RWPE1 (cell line): Measurements from ENCODE around the gene RTCB.

Experiments
- CTCF ChIA-PET: fragments of 350-600 bp; sonication (Branson Sonifier 250); formaldehyde crosslinking; extraction: SDS; loops from one replicate; lab custom pipeline; 2021; lab: Yijun Ruan, JAX
- POLR2A ChIA-PET: fragments of 400-600 bp; formaldehyde crosslinking; extraction: SDS; loops from one replicate; lab custom pipeline; 2020; ENCODE audit warnings: antibody characterized with exemption; ENCODE audit not compliant: low non-redundant PET; lab: Yijun Ruan, JAX
- DNase-seq: peaks from one replicate; pipeline ENCODE4 v3.0.0; 2012; ENCODE audit warnings: low spot score
- H3K27ac ChIP-seq: fragments of 450-650 bp; 2 replicates; pipeline ENCODE4 v1.5.1; 2017
- CTCF ChIP-seq: fragments of 450-650 bp; conservative IDR thresholded peaks from 2 replicates; pipeline ENCODE4 v1.5.1; 2017; ENCODE audit warnings: low read depth, mild to moderate bottlenecking

Gene RTCB

GRCh38 chr22:32385681-32386080 lies 26.4 kb downstream of the RTCB start:
- CTCF ChIA-PET, result interaction anchor here (0.6 kb wide), 1 partner anchor 1901 kb away, joined by 5 read pairs; no protein-coding TSS in a partner anchor
- TF ChIP-seq CTCF, result no peak

GRCh38 chr22:32380991-32381390 lies 31.1 kb downstream of the RTCB start:
- no peak for TF ChIP-seq CTCF
- DNase-seq, result no peak
- H3K27ac ChIP-seq, result no peak overlapping the region
- ChIA-PET CTCF (no interaction called here), POLR2A (no interaction called here)

More at GRCh38 chr22:32385681-32386080, 26.4 kb downstream of the RTCB start:
- DNase-seq, result no peak
- H3K27ac ChIP-seq, result no peak overlapping the region
- POLR2A ChIA-PET, result no interaction called here

DNA sequence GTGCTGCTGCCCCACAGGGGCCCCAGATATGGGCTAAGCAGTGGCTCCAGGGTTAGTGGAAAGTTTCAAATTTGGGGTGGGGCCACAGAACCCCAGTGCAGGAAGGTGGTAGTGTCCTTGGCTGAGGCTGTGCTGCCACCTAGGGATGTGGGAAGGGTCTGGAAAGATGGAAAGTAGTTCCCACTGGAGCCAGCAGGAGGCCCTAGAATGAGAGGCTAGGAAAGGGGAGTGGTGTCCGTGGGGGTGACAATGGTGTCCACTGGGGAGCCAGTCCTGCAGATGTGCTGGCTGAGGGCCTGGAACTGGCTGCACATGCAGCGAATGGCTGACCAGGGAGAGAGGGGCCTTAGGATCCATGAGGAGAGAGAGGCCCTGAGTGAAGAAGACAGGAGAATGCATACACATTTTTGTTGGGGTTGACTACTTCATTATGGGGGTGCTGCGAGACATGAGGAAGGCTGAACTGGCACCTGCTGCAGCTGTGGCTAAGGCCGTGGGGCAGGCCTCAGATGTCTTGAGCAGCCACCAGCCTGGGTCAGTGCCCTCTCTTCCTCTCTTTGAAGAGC lies 33.3 kb downstream of the RTCB start:
- peak; percentile 18 for DNase-seq
- H3K27ac ChIP-seq, result no peak overlapping the region
- CTCF ChIA-PET, result interaction anchor here (0.6 to 1.1 kb wide), 2 partner anchors 12 to 20 kb away, joined by 3 to 5 read pairs; no protein-coding TSS in a partner anchor
- peak; percentile 22; the same call in 1 of the 2 replicates for TF ChIP-seq CTCF
- POLR2A ChIA-PET, result no interaction called here

GRCh38 chr22:32376681-32377080 lies 35.4 kb downstream of the RTCB start:
- no peak for DNase-seq
- POLR2A ChIA-PET, result no interaction called here
- TF ChIP-seq CTCF, result no peak
- no peak overlapping the region for H3K27ac ChIP-seq
- CTCF ChIA-PET, result no interaction called here

DNA sequence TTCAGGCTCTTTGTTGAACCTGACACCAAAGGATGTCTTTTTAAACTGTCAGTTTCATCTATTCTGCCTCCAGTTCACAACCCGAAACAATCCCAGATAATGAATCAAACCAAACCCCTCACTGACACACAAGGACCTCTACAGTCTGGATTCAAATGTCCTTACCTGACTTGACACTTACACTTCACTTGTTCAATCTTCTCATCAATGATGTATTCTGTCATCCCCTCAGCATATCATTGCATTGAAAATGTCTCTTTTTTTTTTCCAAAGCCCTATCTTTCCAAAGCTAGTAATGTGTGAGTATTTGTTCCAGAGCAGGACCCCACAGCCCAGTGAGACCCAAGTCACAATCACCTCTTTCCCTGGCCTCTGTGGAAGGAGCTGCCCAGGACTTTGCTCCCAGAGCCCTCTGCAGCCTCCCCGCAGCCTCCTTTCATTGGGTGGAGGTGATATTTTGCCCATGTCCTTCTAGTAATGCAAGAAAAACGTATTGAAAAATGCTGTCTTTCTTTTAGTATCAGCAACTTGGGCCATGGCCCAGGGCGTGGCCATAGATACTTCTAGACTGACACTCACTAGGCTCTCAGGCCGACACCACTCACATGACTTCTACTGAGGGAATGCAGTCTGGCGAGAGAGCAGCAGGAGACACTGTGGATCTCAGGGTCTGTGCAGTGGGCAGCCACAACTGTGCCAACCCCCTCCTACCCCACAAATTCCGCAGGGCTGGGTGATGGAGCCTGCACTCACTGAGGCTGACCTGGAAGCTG lies 36.2 kb downstream of the RTCB start:
- ChIA-PET POLR2A (no interaction called here), CTCF (no interaction called here)
- DNase-seq, result no peak
- no peak overlapping the region for H3K27ac ChIP-seq
- TF ChIP-seq CTCF, result no peak

DNA sequence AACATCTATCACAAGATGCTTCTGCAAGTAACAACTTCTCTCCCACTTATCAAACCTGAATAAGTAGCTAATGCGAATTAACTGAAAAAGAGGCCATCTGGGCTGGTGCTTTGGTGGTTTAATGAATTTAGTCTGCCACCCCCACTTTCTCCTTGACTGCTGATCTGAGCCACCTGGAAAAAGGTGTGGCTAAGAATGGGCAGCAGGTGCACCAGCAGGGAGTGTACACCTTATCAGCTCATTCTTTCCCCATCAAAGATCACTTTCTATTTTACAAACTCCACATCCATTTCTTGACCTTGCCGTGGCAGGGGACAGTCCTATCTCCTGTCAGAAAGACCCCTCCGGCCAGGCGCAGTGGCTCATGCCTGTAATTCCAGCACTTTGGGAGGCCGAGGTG lies 47.8 kb downstream of the RTCB start:
- H3K27ac ChIP-seq, result no peak overlapping the region
- no peak for TF ChIP-seq CTCF
- ChIA-PET POLR2A (no interaction called here), CTCF (no interaction called here)
- DNase-seq, result no peak
